GM12878 (cell line): ENCODE data around the gene TCERG1L.

Source experiments
- BRCA1 ChIP-seq: IDR thresholded peaks from 2 replicates; pipeline ENCODE4 v1.6.1; 2011; ENCODE audit warnings: low read depth, low read length, improper control_type of control experiment
- EZH2 ChIP-seq: IDR thresholded peaks from 2 replicates; pipeline ENCODE4 v1.6.1; 2012; ENCODE audit warnings: low read depth, mild to moderate bottlenecking, control low read depth, inconsistent platforms, low read length, borderline replicate concordance; ENCODE audit not compliant: control insufficient read depth
- PAX5 ChIP-seq: IDR thresholded peaks from 2 replicates; pipeline ENCODE4 v1.6.1; 2011; ENCODE audit warnings: low read depth, low read length, borderline replicate concordance
- SIN3A ChIP-seq: IDR thresholded peaks from 2 replicates; pipeline ENCODE4 v1.6.1; 2012; ENCODE audit warnings: low read depth, low read length, improper control_type of control experiment
- TF ChIP-seq, protein P1 (sequence below): IDR thresholded peaks from 2 replicates; pipeline ENCODE4 v1.6.1; 2011; ENCODE audit warnings: low read depth, mild to moderate bottlenecking, low read length, moderate library complexity, borderline replicate concordance; ENCODE audit errors: extremely low read depth
- TF ChIP-seq, protein P2 (sequence below), 3 experiments: IDR thresholded peaks in 2 of 3; conservative IDR thresholded peaks in 1 of 3; 2 replicates each; pipeline ENCODE4 v1.5.1; 2011; ENCODE audit warnings: low read depth in 3 of 3, low read length in 3 of 3, mild to moderate bottlenecking in 3 of 3, control low read depth in 2 of 3, moderate library complexity in 2 of 3, inconsistent platforms in 1 of 3, mixed read lengths in 1 of 3; ENCODE audit not compliant: control insufficient read depth in 2 of 3, insufficient read depth in 1 of 3; ENCODE audit errors: extremely low read depth in 1 of 3

DNA sequence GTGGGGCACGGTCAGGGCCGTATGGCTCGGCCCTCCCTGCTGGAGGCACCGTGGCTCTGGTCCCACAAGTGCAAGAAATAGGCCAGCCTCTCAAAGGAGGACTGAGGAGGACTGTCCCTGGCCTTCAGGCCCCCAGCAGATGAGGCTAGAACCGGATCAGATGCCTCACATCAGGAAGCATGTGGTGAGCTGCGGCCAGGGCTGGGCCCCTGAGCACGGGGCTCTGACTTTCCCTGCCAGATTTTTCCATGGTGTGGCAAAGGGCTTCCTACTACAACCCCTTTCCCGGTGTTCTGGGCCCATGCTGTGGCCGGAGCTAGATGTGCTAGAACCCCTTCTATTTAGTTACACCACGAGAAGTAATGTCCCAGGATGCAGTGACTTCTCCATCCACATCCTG, 100.4 kb downstream of the TCERG1L start:
- TF ChIP-seq EZH2 (no peak), PAX5 (no peak), SIN3A (no peak), BRCA1 (no peak)
- TF ChIP-seq, protein P1, sequence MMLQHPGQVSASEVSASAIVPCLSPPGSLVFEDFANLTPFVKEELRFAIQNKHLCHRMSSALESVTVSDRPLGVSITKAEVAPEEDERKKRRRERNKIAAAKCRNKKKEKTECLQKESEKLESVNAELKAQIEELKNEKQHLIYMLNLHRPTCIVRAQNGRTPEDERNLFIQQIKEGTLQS: no peak
- TF ChIP-seq, protein P2, sequence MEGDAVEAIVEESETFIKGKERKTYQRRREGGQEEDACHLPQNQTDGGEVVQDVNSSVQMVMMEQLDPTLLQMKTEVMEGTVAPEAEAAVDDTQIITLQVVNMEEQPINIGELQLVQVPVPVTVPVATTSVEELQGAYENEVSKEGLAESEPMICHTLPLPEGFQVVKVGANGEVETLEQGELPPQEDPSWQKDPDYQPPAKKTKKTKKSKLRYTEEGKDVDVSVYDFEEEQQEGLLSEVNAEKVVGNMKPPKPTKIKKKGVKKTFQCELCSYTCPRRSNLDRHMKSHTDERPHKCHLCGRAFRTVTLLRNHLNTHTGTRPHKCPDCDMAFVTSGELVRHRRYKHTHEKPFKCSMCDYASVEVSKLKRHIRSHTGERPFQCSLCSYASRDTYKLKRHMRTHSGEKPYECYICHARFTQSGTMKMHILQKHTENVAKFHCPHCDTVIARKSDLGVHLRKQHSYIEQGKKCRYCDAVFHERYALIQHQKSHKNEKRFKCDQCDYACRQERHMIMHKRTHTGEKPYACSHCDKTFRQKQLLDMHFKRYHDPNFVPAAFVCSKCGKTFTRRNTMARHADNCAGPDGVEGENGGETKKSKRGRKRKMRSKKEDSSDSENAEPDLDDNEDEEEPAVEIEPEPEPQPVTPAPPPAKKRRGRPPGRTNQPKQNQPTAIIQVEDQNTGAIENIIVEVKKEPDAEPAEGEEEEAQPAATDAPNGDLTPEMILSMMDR (IDR thresholded peaks at IDR 0.05 in 2 of 3, conservative IDR thresholded peaks at IDR 0.05 in 1 of 3; ENCODE audit: control insufficient read depth in 2 of 3, extremely low read depth in 1 of 3, insufficient read depth in 1 of 3, low read depth in 3 of 3, low read length in 3 of 3): no peak
